ENCODE measurements around the gene UFM1.

The UFM1 gene

GRCh38 chr13:38409771-38410170, 60.1 kb downstream of the UFM1 start:
- H3K27ac ChIP-seq: no peak overlapping the region

DNA sequence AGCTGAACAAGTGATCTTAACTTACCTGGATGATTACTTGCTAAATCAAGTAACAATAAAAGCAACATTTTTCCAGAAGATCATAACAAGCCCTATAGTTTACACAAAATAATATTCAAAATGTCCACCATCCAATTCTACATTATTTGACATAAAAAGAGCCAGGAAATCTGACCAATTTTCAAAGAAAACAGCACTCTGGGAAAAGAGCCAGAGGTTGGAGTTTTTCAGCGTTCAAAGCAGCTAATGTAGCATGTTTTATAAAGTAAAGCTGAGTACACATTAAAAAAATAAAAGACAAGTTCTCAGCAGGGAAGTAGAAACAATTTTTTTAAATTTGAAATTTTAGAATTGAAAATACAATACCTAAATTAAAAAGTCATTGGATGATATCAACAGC, 62.6 kb downstream of the UFM1 start:
- Histone ChIP-seq H3K4me3 (no peak overlapping the region), H3K27ac (no peak overlapping the region)

More at GRCh38 chr13:38409771-38410170, 60.1 kb downstream of the UFM1 start:
- no peak overlapping the region for H3K4me3 ChIP-seq
